GM18951 (cell line): ENCODE results near the gene CFAP47.

Experiments
- POLR2A ChIP-seq: IDR thresholded peaks from 4 replicates; pipeline ENCODE4 v1.6.1; 2011; ENCODE audit warnings: mild to moderate bottlenecking; ENCODE audit not compliant: insufficient read length, insufficient read depth; ENCODE audit errors: extremely low read depth
- in situ Hi-C: fragments of 300-500 bp; cut with MboI; formaldehyde crosslinking; loops from one replicate; pipeline ENCODE4 v1.12.0; 2022; ENCODE audit warnings: low sequenced_read_pairs, mixed read lengths, inconsistent platforms; ENCODE audit not compliant: unreplicated experiment

CFAP47 gene

DNA sequence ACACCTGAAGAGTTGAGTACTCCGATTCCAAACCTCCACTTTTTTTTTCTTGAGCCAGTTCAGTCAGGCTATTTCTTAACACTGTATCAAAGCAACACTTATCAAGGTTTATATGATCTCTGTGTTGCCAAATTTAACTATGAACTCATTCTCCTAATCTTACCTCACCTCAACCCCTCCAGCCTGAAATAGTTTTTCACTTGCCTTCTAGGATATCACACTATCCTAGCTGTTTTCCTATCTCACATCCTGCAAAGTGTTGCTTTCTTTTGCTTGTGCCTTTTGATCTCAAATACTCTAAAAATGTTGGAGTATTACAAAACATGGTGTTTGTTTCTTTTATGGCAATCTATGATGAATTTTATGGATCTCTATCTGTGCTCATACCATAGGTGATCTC lies 415.0 kb downstream of the CFAP47 start:
- in situ Hi-C loops, result no loop called here
- TF ChIP-seq POLR2A, result no peak

DNA sequence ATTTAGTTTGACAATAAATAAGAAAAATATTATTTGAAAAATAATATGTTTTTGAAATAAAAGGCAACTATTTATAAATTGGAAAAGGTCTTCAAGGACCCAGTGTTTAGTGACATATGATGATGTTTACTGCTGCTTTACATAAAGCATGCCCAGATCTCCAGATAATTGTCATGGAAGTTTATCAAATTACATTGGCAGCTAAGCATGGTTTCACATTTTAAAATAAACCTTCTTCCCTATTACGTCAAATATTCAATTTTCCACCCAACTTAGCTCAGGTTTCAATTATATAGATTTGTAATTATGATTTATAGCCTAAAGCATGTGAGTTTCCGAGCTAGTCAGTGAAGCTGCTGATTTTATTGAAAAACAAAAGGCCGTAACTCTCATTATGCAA lies 417.2 kb downstream of the CFAP47 start:
- no peak for TF ChIP-seq POLR2A
- in situ Hi-C loops, result no loop called here

DNA sequence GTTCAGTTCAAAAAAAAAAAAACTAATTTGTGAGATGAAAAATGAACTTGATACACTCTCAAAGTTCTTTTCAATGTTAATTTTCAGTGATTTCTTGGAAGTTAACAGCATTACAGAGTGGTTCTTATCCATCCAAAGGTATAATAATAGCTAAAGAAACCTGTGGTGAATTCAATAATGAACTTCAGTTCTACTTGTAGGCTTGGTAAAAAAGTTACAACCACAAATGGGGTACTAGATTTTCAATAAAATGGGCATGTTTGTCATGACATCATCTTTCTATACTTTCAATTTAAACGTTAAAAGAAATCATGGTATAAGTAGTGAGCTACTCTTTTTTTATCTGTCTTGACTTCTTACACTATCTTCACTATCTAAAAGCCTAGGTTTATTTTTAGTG lies 424.8 kb downstream of the CFAP47 start:
- in situ Hi-C loops, result no loop called here
- TF ChIP-seq POLR2A, result no peak

DNA sequence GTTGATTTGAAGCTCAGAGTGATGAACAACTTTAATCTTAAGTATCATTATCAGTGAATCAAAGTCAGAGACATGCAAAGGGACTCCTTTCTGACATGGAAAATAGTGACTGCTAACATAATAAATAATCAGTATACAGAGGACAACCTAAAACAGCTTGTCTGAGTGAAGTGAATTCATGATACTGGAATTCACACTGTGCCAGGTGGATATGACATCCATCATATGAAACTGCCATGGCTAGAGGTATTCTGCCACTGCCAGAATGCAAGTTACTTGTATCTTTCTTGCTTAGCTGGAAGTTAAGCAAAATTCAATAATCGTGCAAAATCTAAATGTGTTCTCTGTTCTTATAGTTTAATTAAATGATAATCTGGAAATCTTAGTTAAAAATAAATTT lies 429.0 kb downstream of the CFAP47 start:
- in situ Hi-C loops, result no loop called here
- no peak for TF ChIP-seq POLR2A

DNA sequence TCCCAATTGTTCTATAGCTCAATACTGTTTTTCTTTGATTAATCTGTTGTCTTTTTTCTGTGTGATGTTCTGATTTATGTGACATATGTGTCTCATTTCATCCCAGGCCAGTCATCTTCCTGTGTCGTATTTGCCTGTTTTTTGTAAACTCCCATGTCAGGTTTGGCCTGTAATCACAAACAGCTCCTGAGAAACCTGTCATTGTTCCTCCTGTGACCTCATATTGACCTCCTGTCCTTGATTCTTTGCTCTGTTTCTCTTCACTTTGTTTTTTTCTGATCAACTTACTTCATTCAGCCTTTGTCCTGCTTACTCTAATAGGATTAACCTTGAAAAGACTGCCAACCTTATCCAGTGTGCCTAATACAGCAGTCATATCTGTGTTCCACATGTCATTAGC lies 438.3 kb downstream of the CFAP47 start:
- TF ChIP-seq POLR2A, result no peak
- in situ Hi-C loops, result no loop called here

DNA sequence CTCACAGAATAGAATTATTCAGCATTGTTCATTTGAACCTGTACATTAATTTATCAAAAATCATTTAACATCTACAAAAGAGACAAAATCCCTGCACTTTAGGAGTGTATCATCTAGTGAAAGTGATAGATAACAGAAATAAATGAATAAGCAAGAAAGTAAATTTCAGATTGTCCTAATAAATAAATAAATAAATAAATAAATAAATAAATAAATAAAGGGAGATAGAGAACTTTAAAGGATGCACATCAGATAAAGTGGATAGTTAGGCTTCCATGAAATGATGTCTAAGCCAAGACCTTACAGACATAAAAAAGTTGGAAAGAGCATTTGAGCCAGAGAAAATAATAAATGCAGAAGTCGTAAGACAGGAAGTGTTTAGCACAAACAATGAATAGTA lies 444.7 kb downstream of the CFAP47 start:
- in situ Hi-C loops, result no loop called here
- TF ChIP-seq POLR2A, result no peak

DNA sequence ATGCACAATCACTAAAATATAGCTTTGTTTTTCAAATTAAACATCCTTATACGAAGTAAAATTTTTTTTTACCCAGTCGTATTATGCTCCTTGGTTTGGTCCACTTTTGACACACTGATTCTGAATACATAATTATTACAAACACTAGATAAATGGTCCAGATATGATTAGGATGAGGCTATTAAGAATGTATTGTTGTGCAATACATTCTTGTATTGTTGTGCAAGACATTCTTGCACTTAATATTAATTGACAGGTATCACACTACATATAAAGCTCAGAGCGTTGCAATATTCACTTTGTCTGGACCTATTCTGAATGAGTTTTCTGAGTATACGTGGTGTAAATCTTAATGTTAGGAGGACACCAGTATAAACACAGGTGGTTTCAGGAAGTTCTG lies 464.0 kb downstream of the CFAP47 start:
- in situ Hi-C loops, result no loop called here
- no peak for TF ChIP-seq POLR2A

DNA sequence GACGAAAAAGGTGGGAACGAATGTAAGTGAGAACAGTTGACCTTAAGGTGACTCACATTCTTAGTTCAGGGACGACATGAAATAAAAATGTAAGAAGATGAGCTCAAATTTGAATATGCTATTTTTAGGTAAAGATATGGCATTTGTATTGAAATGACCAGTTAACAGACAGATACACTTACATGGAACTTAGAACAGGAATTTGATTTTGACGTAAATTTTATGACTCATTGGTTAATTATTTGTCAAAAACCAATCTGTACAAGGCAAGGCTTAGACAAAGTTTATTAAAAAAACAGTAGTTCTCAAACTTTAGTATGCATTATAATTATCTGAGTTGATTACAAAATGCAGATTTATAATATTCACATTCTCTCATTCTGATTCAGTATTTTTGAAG lies 469.4 kb downstream of the CFAP47 start:
- in situ Hi-C loops, result no loop called here
- TF ChIP-seq POLR2A, result no peak

DNA sequence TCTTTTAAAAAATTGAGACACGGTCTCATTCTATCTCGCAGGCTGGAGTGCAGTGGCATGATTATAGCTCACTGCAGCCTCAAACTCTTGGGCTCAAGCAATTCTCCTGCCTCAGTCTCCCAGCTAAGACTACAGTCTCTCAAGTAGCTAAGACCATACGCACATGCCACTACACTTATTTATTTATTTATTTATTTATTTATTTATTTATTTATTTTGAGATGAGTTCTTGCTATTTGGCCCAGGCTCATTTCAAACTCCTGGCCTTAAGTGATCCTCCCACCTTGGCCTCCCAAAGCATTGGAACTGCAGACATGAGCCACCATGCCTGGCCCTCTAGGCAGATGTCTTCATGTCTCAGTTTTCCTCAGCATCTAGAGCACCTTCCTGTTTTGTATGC lies 482.2 kb downstream of the CFAP47 start:
- in situ Hi-C loops, result no loop called here
- no peak for TF ChIP-seq POLR2A

DNA sequence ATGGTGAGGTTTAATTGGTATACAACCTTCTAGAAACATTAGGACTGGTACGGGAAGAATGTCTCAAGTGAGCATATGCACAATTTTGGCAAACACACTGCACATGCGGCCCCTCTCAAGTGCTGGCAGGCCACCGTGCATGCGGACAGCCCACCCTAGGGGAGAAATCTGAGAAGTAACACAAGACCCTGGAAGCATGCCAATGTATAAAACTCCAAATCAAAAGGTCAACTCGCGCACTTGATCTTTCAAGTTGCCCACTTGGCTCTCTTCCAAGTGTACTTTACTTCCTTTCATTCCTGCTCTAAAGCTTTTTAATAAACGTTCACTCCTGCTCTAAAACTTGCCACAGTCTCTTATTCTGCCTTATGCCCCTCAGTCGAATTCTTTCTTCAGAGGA lies 488.3 kb downstream of the CFAP47 start:
- in situ Hi-C loops, result no loop called here
- no peak for TF ChIP-seq POLR2A

DNA sequence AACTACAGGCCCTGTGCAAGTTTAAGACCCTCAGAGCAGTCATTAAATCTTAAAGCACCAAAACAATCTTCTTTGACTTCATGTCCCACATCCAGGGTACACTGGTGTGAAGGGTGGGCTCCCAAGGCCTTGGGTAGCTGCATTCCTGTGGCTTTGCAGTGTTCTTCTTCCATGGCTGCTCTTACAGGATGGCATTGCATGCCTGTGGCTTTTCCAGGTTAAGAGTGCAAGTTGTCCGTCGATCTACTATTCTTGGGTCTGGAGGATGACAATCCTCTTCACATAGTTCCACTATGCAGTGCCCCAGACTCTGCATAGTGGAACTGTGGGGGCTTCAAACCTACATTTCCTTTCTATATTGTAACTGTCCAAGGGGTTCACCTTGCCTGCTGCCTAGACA lies 494.5 kb downstream of the CFAP47 start:
- no peak for TF ChIP-seq POLR2A
- in situ Hi-C loops, result no loop called here

DNA sequence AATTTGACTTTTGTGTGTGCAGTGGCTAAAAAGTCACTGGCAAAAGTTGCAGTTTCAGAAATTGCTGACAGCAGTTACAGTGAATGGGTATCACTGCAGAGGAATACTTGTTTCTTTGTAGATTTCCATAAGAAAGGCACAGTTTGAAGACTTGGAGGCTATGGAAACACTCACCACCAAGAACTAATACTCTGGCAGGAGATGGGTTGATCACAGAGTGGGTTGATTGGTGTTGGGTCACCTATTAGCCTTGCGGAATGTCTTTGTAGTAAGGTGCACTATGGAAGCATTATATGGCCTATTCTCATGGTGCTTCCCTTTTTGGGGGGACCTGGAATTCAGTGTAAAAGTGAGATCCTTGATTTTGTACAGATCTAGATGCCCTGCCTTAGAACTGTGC lies 502.8 kb downstream of the CFAP47 start:
- no peak for TF ChIP-seq POLR2A
- in situ Hi-C loops, result no loop called here

DNA sequence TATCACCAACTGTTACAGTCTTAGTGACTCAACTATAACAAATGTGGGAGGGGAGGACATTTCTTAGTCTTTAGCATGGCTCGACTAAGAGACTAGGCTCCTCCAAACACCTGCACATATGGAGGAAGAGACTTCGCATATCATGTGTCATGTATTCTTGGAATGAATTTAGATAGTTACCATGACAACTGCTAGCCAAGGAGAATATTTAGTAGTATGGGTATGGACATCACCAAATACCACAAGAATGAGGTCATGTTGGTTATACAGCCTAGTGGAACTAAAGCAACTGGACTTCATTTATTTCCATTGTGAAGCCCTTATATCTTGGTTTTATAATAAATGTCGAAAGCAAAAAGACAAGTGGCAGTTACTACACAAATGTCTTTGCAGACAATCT lies 512.3 kb downstream of the CFAP47 start:
- no peak for TF ChIP-seq POLR2A
- in situ Hi-C loops, result no loop called here

DNA sequence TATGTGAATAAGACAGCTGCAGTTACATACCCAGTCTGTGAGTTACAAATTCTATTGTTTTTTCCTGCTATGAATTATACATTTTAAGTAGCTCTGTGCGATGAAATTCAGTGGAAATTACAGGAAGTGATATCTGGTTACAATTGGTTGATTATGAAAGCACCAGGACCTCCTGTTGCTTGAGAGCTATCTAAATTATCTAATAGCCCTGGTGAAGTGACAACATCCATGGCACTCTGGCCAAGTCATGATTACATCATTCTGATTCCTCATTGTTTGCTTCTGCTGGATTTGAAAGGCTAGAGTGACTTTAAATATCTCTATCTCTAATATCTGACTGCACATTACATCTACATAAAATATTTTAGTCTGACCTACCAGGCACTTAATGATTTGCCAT lies 515.0 kb downstream of the CFAP47 start:
- no peak for TF ChIP-seq POLR2A
- in situ Hi-C loops, result no loop called here
